Kidney (tissue), 14 donors: ENCODE measurements around the gene TTLL7. TPM values are rescaled to one million over a fixed set of nuclear protein-coding genes. Genes with fewer than 3 reads are reported as not detected.

Source experiments
- DNase-seq, 5 donors: peaks; one replicate each; pipeline ENCODE4 v3.0.0-alpha.2; 2013 to 2020
- FAIRE-seq: peaks from 2 replicates; lab custom pipeline; 2012; peaks lifted over from hg19 to GRCh38; lab: Jason Lieb, UNC
- H3K27ac ChIP-seq, 2 donors: one replicate each; pipeline ENCODE4 v1.7.0; 2013; ENCODE audit warnings: low read depth in 2 of 2, low read length in 2 of 2, inconsistent platforms in 1 of 2
- H3K27me3 ChIP-seq: one replicate; pipeline ENCODE4 v1.7.1; 2013; ENCODE audit warnings: low read length, inconsistent platforms; ENCODE audit not compliant: control insufficient read depth, insufficient read depth
- H3K36me3 ChIP-seq, 3 donors: one replicate each; pipeline versions ENCODE4 v1.7.0 to v1.7.1; 2013; ENCODE audit warnings: low read length in 3 of 3, control low read depth in 1 of 3, inconsistent platforms in 1 of 3; ENCODE audit not compliant: insufficient read depth in 3 of 3, control insufficient read depth in 2 of 3
- H3K4me1 ChIP-seq, 3 donors: one replicate each; pipeline versions ENCODE4 v1.7.0 to v1.7.1; 2013; ENCODE audit warnings: low read length in 3 of 3, inconsistent platforms in 1 of 3, low read depth in 1 of 3; ENCODE audit not compliant: control insufficient read depth in 2 of 3, insufficient read depth in 2 of 3
- H3K4me3 ChIP-seq, 3 donors: one replicate each; pipeline versions ENCODE4 v1.7.0 to v1.8.1; 2013; ENCODE audit warnings: low read length in 3 of 3, control low read depth in 1 of 3, inconsistent platforms in 1 of 3
- H3K9ac ChIP-seq, 3 donors: one replicate each; pipeline versions ENCODE4 v1.7.0 to v1.7.1; 2013; ENCODE audit warnings: low read length in 3 of 3, control low read depth in 1 of 3, inconsistent platforms in 1 of 3
- H3K9me3 ChIP-seq, 3 donors: one replicate each; pipeline versions ENCODE4 v1.7.0 to v1.7.1; 2013; ENCODE audit warnings: low read length in 3 of 3, control low read depth in 1 of 3, inconsistent platforms in 1 of 3; ENCODE audit not compliant: control insufficient read depth in 2 of 3, insufficient read depth in 1 of 3
- intact Hi-C: fragments of 100-400 bp; cut with DNase I; formaldehyde crosslinking; loops from one replicate; pipeline ENCODE4 v1.11.1; 2022
- polyA plus RNA-seq: library from polyadenylated mRNA; stranded (reverse); fragments of 350-450 nt; fragmentation: Illumina TruSeq; extraction: RNeasy Lipid Tissue Mini Kit (QIAGEN cat#74804); gene quantifications from one replicate; pipeline ENCODE4 v1.2.3, GENCODE V29; 2014; ENCODE audit warnings: low read depth, low replicate concordance; ENCODE audit not compliant: insufficient read depth
- total RNA-seq: library from RNA; stranded (reverse); fragmentation: NEBNext Ultra II Directional; extraction: Animal tissue kit (Norgen Biotek cat#: 25700); gene quantifications from one replicate; pipeline ENCODE4 v1.2.1, GENCODE V29; 2021
- TF ChIP-seq, protein P1 (sequence below): IDR thresholded peaks from 3 replicates; pipeline ENCODE4 v1.5.1; 2012; ENCODE audit warnings: mild to moderate bottlenecking, moderate library complexity, borderline replicate concordance; ENCODE audit not compliant: insufficient read depth; ENCODE audit errors: extremely low read depth
- donor health status: control.
- donor health status: control.
- donor health status: control.
- donor health status: control.
- donor health status: control.
- donor health status: DM: yes; HTN: yes; CAD: no.
- donor health status: Normal renal cell carcinoma (clear cell type).

The TTLL7 gene
- total and polyA plus RNA-seq, 2 donors from 2014 or later = 2.3 to 7.0 TPM

DNA sequence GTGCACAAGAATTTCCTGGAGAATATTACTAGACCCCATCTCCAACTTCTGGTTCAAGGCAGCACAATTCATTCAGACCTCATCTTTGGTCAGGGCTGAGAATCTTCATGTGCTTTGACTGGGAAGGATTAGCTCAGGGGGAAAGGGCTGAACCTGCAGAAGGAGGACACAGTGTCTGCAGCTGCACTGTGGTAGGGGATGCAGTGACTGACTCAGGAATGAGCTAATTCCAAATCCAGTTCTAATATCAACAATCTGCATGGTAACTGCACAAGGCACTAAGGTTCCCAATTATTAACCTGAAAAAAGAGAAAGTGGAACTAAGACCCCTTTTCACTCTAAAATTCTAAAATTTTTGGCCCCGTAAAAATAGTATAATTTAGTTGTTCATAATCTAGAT, 31.6 kb downstream of the TTLL7 start:
- DNase-seq = no peak
- Histone ChIP-seq H3K27me3 (no peaks in the 10 kb centered on the region), H3K4me1 (no peaks in the 10 kb centered on the region), H3K9me3 (no peaks in the 10 kb centered on the region), H3K9ac (no peak overlapping the region), H3K36me3 (no peaks in the 10 kb centered on the region), H3K4me3 (no peak overlapping the region), H3K27ac (no peak overlapping the region)
- TF ChIP-seq, protein P1, sequence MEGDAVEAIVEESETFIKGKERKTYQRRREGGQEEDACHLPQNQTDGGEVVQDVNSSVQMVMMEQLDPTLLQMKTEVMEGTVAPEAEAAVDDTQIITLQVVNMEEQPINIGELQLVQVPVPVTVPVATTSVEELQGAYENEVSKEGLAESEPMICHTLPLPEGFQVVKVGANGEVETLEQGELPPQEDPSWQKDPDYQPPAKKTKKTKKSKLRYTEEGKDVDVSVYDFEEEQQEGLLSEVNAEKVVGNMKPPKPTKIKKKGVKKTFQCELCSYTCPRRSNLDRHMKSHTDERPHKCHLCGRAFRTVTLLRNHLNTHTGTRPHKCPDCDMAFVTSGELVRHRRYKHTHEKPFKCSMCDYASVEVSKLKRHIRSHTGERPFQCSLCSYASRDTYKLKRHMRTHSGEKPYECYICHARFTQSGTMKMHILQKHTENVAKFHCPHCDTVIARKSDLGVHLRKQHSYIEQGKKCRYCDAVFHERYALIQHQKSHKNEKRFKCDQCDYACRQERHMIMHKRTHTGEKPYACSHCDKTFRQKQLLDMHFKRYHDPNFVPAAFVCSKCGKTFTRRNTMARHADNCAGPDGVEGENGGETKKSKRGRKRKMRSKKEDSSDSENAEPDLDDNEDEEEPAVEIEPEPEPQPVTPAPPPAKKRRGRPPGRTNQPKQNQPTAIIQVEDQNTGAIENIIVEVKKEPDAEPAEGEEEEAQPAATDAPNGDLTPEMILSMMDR = no peak
- intact Hi-C loops = no loop called here
- no peak for FAIRE-seq

DNA sequence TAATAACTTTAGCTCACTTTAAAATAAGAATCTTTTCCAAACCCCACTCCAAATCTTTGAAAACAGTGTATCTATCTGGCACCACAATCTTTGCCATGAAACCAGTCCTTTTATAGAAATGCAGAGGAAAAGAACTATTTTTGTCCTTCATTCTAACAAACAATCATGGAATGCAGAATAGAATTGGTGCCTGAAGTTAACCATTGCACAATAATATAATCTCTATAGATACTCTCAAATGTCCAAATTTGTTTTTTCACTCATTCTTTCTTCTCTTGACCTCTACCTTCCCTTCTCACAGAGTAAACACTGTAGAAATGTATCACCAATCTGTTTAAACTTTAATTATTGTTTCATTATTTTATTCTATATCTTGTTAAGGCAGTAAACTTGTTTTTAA, 34.8 kb downstream of the TTLL7 start:
- FAIRE-seq (no peak), DNase-seq (no peak)
- Histone ChIP-seq H3K9ac (no peak overlapping the region), H3K4me1 (no peaks in the 10 kb centered on the region), H3K27ac (no peak overlapping the region), H3K4me3 (no peak overlapping the region), H3K27me3 (no peaks in the 10 kb centered on the region), H3K9me3 (no peaks in the 10 kb centered on the region), H3K36me3 (no peaks in the 10 kb centered on the region)
- intact Hi-C loops = no loop called here
- TF ChIP-seq, protein P1 = no peak

DNA sequence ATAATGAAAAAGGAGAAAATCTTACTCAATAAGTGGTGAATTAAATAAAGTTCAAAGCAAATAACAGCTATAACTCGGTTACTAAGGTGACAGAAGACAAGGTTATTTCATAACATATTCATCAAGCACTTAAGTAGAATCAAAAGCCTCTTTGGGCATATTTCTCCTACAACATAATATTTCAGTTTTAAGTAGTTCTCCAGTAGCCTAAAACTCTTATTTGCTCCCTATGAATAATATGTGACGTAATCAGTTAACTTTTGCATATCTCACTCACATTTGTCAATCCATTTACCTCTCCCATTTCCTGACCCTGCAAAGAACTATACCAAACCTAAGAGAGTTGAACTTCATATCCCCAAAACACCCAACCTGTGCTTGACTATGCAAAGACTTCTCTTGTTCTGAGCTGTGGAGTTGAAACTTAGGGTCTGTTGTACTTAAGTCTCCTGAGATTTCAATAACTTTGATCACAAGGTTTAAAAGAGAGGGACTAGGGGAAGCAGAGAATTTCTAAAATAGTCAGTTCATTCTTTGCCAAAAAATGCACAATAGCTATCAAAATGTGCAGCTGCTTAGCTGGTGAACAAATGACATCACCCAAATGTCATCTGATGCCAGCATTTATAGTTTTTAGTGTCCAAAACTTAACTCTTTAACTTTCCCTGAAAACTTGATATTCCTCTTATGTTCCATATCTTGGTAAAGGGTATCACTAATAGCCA, 37.2 kb downstream of the TTLL7 start:
- intact Hi-C loops = no loop called here
- TF ChIP-seq, protein P1 = no peak
- no peak for FAIRE-seq

More for the DNA sequence above, 37.2 kb downstream of the TTLL7 start:
- Histone ChIP-seq H3K36me3 (no peaks in the 10 kb centered on the region), H3K27me3 (no peaks in the 10 kb centered on the region), H3K4me1 (no peaks in the 10 kb centered on the region), H3K4me3 (no peak overlapping the region), H3K27ac (no peak overlapping the region), H3K9me3 (no peaks in the 10 kb centered on the region), H3K9ac (no peak overlapping the region)
- no peak for DNase-seq
